ENCODE data around the gene TTK.

Gene TTK

DNA sequence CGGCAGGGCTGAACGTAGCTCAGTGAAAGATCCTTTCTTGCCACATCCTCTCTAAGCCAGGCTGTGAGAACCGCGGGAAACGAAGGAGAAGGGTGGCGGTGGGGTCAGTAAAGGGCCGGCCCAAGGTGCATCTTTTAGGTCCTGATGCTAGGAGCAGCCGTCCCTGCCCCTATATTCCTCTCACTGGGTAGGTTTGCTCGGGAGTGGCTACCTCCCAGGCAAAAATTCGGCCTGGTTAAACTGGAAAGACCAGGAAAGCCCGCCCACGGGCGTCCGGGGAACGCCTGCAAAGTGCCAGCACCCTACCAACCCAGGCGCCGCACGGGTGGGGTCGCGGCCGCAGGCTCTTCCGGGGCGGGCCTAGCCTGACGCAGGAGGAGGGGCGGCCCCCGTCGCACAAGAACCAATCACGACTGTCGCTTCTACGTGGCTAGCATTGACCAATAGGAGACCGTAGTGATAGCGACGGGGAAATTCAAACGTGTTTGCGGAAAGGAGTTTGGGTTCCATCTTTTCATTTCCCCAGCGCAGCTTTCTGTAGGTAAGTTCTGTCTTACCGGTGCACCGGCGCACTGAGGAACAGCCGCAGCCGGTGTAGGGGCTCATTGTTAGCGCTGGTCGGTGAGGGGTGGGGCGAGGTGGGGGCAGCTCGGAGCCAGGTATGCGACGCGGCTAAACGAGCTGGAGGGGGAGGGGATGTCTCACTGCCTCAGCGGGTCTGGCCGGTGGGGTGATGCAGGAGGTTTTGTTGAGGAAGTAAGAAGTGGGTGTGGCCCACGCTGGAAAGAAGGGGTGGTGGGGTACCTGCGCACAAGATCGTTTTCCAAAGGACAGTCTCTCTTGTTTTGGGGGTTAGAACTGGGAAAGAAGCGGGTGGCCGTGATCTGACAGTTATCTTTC is at the start of gene TTK:
Gene TTK (plus strand): TSS at position 477 of the 900 bp plus-strand sequence. CDS start 1,195 bp downstream, outside the sequence.
- peak; percentile 98 for DNase-seq (ENCODE audit: low read depth)
- H3K4me3 ChIP-seq (ENCODE audit: low read depth, low read length), result peak within 1 kb of the TSS; percentile 87
- TF ChIP-seq MAX (IDR thresholded peaks at IDR 0.05; ENCODE audit: low read depth, low read length), result peak; percentile 40; the same call in 1 of the 2 replicates
- no peak for TF ChIP-seq CTCF (IDR thresholded peaks at IDR 0.05; ENCODE audit: low read depth, low read length)
- TF ChIP-seq POLR2A (IDR thresholded peaks at IDR 0.05; ENCODE audit: extremely low read depth, insufficient read length), result peak; percentile 70
- 0 out of 2 replicates have a peak, but pooled peaks have one; percentile 35 for TF ChIP-seq MYC (IDR thresholded peaks at IDR 0.05; ENCODE audit: low read depth, low read length)

DNA sequence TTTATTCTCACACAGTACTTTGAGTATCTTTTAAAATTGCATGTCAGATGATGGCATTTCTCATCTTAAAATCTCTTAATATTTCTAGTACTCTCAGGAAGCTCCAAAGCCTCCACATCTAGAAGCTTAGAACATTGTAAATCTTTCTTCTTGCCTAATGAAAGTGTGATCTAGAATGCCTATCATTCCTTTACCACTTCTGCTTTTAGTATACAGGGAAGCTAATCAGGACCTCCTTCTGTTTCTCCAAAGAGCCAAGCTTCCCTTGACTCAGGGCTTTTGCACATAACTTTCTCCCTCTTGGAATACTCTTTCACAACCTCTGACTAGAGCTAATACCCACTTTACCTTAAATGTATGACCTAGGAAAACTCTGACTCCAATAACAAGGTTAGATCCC is 49.6 kb upstream of the TTK start:
- TF ChIP-seq MAX (IDR thresholded peaks at IDR 0.05; ENCODE audit: low read depth, low read length) (no peak), MYC (IDR thresholded peaks at IDR 0.05; ENCODE audit: low read depth, low read length) (no peak)
- DNase-seq (ENCODE audit: low read depth), result no peak
- H3K4me3 ChIP-seq (ENCODE audit: low read depth, low read length), result no peak overlapping the region

- no peak overlapping the region for H3K4me3 ChIP-seq (ENCODE audit: low read depth, low read length)
- DNase-seq (ENCODE audit: low read depth), result no peak
- no peak for TF ChIP-seq MAX (IDR thresholded peaks at IDR 0.05; ENCODE audit: low read depth, low read length)
- TF ChIP-seq MYC (IDR thresholded peaks at IDR 0.05; ENCODE audit: low read depth, low read length), result no peak
- no peak for TF ChIP-seq POLR2A (IDR thresholded peaks at IDR 0.05; ENCODE audit: extremely low read depth, insufficient read length)
- no peak for TF ChIP-seq CTCF (IDR thresholded peaks at IDR 0.05; ENCODE audit: low read depth, low read length)
These were observed 39.8 kb upstream of the TTK start for GRCh38 chr6:79964607-79965081.

DNA sequence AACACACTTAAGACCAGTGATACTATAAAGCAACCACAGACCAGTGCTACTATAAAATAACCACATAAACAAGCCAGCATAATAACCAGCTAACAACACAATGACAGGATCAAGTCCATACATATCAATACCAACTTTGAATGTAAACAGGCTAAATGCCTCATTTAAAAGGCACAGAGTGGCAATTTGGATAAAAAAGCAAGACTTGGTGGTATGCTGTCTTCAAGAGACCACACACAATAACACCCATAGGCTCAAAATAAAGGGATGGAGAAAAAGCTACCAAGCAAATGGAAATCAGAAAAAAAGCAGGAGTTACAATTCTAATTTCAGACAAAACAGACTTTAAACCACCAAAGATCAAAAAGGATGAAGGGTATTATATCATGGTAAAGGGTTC is 37.3 kb upstream of the TTK start:
- H3K4me3 ChIP-seq (ENCODE audit: low read depth, low read length), result no peak overlapping the region
- TF ChIP-seq CTCF (IDR thresholded peaks at IDR 0.05; ENCODE audit: low read depth, low read length), result no peak
- no peak for TF ChIP-seq POLR2A (IDR thresholded peaks at IDR 0.05; ENCODE audit: extremely low read depth, insufficient read length)
- no peak for TF ChIP-seq MYC (IDR thresholded peaks at IDR 0.05; ENCODE audit: low read depth, low read length)
- TF ChIP-seq MAX (IDR thresholded peaks at IDR 0.05; ENCODE audit: low read depth, low read length), result no peak
- no peak for DNase-seq (ENCODE audit: low read depth)

DNA sequence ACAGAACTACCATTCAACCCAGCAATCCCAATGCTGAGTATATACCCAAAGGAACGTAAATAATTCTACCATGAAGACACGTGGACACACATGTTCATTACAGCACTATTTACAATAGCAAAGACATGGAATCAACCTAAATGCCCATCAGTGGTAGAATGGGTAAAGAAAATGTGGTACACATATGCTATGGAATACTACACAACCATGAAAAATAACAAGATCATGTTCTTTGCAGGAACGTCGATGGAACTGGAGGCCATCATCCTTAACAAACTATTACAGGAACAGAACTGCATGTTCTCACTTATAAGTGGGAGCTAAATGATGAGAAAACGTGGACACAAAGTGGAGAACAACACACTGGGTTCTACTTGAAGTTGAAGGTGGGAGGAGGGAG is 34.7 kb upstream of the TTK start:
- H3K4me3 ChIP-seq (ENCODE audit: low read depth, low read length), result no peak overlapping the region
- DNase-seq (ENCODE audit: low read depth), result no peak

More for the DNA sequence above, 34.7 kb upstream of the TTK start:
- TF ChIP-seq POLR2A (IDR thresholded peaks at IDR 0.05; ENCODE audit: extremely low read depth, insufficient read length), result no peak
- no peak for TF ChIP-seq CTCF (IDR thresholded peaks at IDR 0.05; ENCODE audit: low read depth, low read length)
- TF ChIP-seq MAX (IDR thresholded peaks at IDR 0.05; ENCODE audit: low read depth, low read length), result no peak
- no peak for TF ChIP-seq MYC (IDR thresholded peaks at IDR 0.05; ENCODE audit: low read depth, low read length)
